ENCODE measurements around the gene APOBEC3G. TPM values are rescaled to one million over a fixed set of nuclear protein-coding genes. Genes with fewer than 3 reads are reported as not detected.

Gene APOBEC3G
- total RNA-seq, 1 donor from 2014 or later = 6.6 TPM

- DNase-seq = no peak
Measured at GRCh38 chr22:39091126-39092081, 14.3 kb downstream of the APOBEC3G start.

GRCh38 chr22:39092111-39092862 is 15.2 kb downstream of the APOBEC3G start:
- no peak for DNase-seq

GRCh38 chr22:39094717-39095389 is 17.8 kb downstream of the APOBEC3G start:
- no peak for DNase-seq

- no peak for DNase-seq
Measured at GRCh38 chr22:39095971-39096370, 18.9 kb downstream of the APOBEC3G start.

GRCh38 chr22:39097098-39098020 is 20.3 kb downstream of the APOBEC3G start, which contains the start of gene APOBEC3H:
Gene APOBEC3H (plus strand): TSS chr22:39097244. CDS start chr22:39100279, 3,035 bp downstream.
- DNase-seq = no peak

GRCh38 chr22:39098026-39098425 is 21.0 kb downstream of the APOBEC3G start:
- DNase-seq = no peak

GRCh38 chr22:39098576-39098975 is 21.5 kb downstream of the APOBEC3G start:
- no peak for DNase-seq

- no peak for DNase-seq
Measured at GRCh38 chr22:39101226-39101625, 24.2 kb downstream of the APOBEC3G start.

- DNase-seq = no peak
Measured at GRCh38 chr22:39103431-39103830, 26.4 kb downstream of the APOBEC3G start.

- DNase-seq = no peak
Measured at GRCh38 chr22:39106326-39106725, 29.3 kb downstream of the APOBEC3G start.

- DNase-seq = no peak
Measured at GRCh38 chr22:39108487-39108886, 31.4 kb downstream of the APOBEC3G start.

- DNase-seq = no peak
Measured at GRCh38 chr22:39109361-39109760, 32.3 kb downstream of the APOBEC3G start.

- no peak for DNase-seq
Measured at GRCh38 chr22:39110631-39111561, 33.8 kb downstream of the APOBEC3G start.

- no peak for DNase-seq
Measured at GRCh38 chr22:39114112-39114511, 37.0 kb downstream of the APOBEC3G start.

GRCh38 chr22:39115570-39115969 is 38.5 kb downstream of the APOBEC3G start:
- DNase-seq = no peak

- no peak for DNase-seq
Measured at GRCh38 chr22:39115977-39116621, 39.0 kb downstream of the APOBEC3G start.

- DNase-seq = peak; percentile 47
Measured at GRCh38 chr22:39117585-39118191, 40.6 kb downstream of the APOBEC3G start.

GRCh38 chr22:39120983-39121382 is 43.9 kb downstream of the APOBEC3G start:
- DNase-seq = no peak

GRCh38 chr22:39122772-39123470 is 45.8 kb downstream of the APOBEC3G start:
- DNase-seq = no peak

All from tongue (tissue), 2 donors.